Hypothalamus (tissue), 51 donors: ENCODE measurements around the gene ZDHHC3.

ENCODE experiments used
- DNase-seq, 51 donors: peaks; one replicate each; lab custom pipeline; 2025; lab: John Stamatoyannopoulos, UW

The ZDHHC3 gene

GRCh38 chr3:44903314-44903713, 72.7 kb downstream of the ZDHHC3 start:
- DNase-seq, result no peak

GRCh38 chr3:44902628-44903027, 73.3 kb downstream of the ZDHHC3 start:
- DNase-seq, result no peak

GRCh38 chr3:44899683-44900367, 76.1 kb downstream of the ZDHHC3 start:
- DNase-seq, result no peak

GRCh38 chr3:44896440-44896839, 79.5 kb downstream of the ZDHHC3 start:
- no peak for DNase-seq

GRCh38 chr3:44894485-44894884, 81.5 kb downstream of the ZDHHC3 start:
- no peak for DNase-seq

- DNase-seq, result no peak
Observed at GRCh38 chr3:44893097-44893496, 82.9 kb downstream of the ZDHHC3 start.

- no peak for DNase-seq
Observed at GRCh38 chr3:44892689-44893088, 83.3 kb downstream of the ZDHHC3 start.

GRCh38 chr3:44890852-44891251, 85.1 kb downstream of the ZDHHC3 start:
- no peak for DNase-seq

- DNase-seq, result no peak
Observed at GRCh38 chr3:44890258-44890657, 85.7 kb downstream of the ZDHHC3 start.

GRCh38 chr3:44887101-44887500, 88.9 kb downstream of the ZDHHC3 start:
- no peak for DNase-seq

GRCh38 chr3:44886561-44886960, 89.4 kb downstream of the ZDHHC3 start:
- no peak for DNase-seq

GRCh38 chr3:44885618-44886017, 90.4 kb downstream of the ZDHHC3 start:
- peak in 1 of 51 donors; percentile 5 for DNase-seq

GRCh38 chr3:44883999-44884431, 92.0 kb downstream of the ZDHHC3 start:
- peak in 1 of 51 donors; percentile 21 for DNase-seq

- no peak for DNase-seq
Observed at GRCh38 chr3:44883213-44883955, 92.6 kb downstream of the ZDHHC3 start.

- no peak for DNase-seq
Observed at GRCh38 chr3:44880284-44880683, 95.7 kb downstream of the ZDHHC3 start.

- no peak for DNase-seq
Observed at GRCh38 chr3:44877333-44877732, 98.6 kb downstream of the ZDHHC3 start.

GRCh38 chr3:44875596-44875995, 100.4 kb downstream of the ZDHHC3 start:
- no peak for DNase-seq
